ENCODE data around the gene ANKDD1B.

Gene ANKDD1B

DNA sequence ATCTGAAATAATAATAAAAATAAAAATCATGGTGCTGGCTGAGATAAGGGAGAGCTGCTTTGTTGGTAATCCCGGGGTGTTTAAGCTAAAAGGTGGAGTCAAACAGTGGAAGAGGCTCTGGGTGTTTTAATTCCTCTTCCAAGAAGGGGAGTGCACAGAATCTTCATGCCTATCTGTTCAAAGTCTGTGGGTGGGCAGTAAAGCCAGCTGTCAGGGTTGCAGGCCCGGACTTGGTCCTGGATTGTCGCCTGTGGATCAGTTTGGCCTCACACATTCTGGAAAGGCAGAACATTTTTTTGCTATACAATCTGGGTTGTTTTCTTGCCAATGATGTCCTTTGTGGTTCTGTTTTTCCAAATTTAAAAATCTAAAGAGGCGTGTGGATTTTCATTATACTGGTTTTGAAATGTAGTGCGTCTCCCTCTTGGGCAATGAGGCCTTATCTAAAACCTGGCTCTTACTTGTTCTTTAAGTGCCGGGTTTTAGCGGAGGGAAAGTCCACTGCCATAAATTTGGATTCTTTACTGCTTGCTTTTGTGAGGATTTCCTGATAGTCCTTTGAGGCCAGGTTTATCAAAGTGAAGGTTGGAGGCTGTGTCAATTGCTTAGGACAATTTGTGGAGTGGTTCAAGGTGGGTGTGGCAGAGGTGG, 5.8 kb downstream of the ANKDD1B start:
- DNase-seq: no peak

- DNase-seq: no peak
These were observed 6.6 kb downstream of the ANKDD1B start for GRCh38 chr5:75617736-75618352.

DNA sequence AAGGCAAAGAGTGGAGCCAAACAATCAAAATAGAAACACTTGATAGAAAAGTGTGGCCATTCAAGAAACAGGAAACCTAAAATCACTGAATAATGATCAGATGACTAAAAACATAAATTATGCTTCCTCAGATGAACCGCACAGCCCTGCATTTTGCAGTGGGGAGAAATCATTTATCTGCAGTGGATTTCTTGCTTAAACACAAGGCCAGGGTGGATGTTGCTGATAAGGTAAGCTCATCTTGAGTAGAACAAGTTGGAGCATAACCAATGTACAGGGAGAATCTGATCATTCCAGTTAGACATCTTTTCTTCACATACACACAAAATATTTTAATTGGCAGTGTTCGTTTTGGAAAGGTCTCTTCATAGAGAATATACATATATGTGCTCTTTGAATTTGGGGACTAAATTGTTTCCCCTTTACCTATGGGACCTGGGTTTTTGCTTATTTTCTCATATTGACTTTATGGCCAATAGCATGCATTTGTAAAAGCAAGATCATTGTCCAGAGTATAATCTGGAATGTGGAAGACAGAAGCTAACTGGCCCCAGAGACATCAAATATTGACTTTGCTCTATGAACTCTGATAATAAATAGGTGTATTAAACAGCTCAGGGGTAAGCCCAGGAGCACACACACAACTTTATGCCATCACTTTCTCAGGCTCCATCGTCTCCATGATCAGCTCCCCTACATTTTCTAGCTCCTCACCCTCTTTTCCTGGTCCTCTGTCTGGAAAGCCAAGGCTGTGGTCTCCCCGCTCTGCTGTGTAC, 9.1 kb downstream of the ANKDD1B start:
- peak; percentile 57 for DNase-seq

GRCh38 chr5:75622564-75622963, 11.3 kb downstream of the ANKDD1B start:
- no peak for DNase-seq

GRCh38 chr5:75623846-75624245, 12.6 kb downstream of the ANKDD1B start:
- DNase-seq: no peak

- no peak for DNase-seq
These were observed 15.7 kb downstream of the ANKDD1B start for GRCh38 chr5:75626959-75627358.

DNA sequence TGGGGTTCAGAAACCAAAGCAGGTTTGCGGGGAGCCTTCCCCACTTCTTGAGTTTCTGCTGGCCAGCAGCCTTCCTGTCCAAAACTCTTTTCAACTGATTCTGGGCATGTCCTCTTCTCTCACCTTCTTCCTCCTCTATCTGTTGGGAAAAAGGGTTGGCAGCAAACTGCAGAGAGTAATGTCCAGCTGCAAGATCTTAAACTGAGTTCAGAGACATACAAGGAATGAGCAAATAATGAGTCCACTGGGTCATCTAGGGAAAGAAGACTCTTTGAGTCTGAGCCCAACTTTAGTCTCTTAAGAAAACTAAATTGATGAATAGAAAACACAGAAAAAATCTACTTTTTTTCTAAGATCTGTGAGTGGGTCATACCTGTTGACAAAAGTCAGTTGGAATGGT, 16.5 kb downstream of the ANKDD1B start:
- no peak for DNase-seq

GRCh38 chr5:75630875-75631274, 19.6 kb downstream of the ANKDD1B start:
- no peak for DNase-seq

DNA sequence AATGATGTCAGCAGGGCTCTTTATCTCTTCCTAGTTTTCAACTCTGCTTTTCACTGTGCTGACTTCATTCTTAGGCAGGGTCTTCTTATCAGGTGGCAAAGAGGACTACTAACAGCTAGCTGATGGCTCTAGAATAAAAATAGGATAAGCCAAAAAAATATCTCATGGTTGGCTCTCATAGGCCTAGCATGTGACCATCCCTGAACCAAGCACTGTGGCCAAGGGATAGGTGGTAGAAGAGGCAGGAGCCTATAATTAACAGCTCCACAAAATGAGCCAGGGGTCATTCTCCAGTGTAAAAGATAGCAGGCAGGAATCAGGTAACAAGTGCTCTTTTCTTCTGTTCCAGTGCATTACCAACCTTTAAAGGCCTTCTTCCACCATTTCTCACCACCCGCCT, 21.1 kb downstream of the ANKDD1B start:
- no peak for DNase-seq

DNA sequence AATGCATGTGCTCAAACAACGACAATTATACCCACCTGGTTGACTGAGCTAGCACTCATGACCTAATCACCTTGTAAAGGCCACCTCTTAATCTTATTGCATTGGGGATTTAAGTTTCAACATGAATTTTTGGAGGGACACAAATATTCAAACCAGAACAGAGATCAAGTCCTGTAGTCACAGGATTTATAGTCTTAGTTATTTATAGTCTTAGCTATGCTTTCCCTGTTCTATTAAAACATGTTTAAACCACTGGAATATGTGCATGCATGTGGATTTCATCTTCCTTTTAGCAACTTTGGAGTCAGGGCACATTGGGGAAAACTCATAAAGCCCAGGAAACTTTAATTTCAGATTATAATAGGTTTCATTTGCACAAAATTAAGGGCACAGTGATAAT, 26.7 kb downstream of the ANKDD1B start:
- DNase-seq: no peak

GRCh38 chr5:75639535-75640311, 28.5 kb downstream of the ANKDD1B start:
- DNase-seq: no peak

DNA sequence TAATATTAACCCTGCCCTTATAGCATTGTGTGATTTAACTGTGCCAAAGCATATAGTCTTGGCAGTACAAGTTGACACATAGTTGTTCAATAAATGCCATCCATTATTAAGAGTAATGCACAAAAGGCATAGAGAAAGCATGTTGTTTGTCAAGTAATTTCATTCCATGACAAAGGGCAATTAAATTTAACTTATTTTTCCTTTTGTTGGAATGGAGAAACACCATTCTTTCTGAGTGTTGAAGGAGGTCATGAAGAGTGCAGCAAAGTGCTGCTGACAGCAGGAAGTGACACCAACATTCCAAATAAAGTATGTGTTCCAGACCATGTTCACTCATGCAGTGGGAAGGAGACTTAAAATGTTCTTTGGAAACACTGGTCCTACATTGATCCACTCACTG, 29.1 kb downstream of the ANKDD1B start:
- DNase-seq: no peak

- no peak for DNase-seq
These were observed 29.6 kb downstream of the ANKDD1B start for GRCh38 chr5:75640826-75641225.

DNA sequence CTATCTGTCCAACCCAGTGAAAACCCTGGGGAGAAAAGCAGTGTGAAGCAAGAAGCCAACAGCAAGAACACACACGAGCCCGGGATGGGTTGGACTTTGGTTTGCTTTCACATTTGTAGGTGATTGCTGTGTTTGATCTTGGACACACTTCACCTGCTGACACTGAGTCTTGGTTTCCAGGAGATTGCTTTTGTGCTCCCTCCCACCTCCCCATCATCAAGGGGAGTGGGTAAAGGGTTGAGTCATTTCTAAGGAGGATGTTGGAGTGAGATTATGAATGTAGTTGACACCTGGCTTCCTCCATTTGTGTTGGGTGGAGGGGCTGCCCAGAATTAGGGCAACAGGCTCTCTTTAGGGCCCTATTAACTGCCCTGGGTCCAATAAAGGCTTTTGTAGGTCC, 37.5 kb downstream of the ANKDD1B start:
- DNase-seq: no peak

GRCh38 chr5:75651575-75652238, 40.5 kb downstream of the ANKDD1B start:
- DNase-seq: no peak

DNA sequence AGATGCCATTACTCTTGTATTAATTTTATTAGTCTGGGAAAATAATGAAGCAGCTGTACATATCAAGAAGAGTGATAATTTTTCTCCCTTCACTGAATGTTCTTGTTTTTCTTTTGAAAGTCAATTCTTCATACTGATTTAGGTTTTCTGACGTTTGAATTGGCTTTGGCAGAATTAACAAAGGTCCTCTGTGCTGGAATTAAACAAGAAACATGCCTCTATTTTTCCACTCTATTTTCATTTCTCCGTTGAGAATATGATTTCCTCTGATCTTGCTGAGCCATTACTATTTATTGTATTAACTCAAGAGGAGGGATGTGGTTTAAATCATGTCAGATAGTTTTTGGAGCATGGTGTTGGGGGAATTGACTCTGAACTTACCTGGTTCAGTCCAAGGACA, 42.3 kb downstream of the ANKDD1B start:
- DNase-seq: no peak

DNA sequence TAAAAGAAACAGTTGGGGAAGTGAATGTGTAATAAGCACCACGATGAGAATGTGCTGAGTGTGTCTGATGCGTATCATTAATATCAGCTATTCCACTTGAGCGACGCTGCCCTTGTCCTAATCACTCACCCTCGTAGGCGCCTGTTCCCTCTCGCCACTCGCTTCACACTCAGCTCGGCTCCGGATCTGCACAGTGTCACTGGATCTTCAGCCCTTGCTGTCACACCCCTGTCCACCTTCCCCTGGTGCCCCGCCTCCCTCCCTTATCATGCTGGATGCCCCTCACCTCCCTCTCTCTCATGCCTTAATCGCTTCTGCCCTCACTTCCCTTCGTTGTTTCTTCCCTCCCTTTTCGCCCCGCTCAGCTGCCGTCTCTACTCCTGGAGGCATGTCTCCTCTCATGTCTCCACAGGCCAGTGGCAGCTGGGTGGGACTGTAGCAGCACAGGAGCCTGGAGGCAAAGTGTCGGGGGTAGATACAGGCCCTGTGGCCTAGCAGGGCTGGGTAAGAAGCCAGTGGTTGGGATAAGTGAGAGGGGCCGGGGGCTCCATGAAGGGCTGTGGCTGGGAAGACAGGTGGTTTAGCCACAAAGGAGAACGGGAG, 43.5 kb downstream of the ANKDD1B start:
- no peak for DNase-seq

DNA sequence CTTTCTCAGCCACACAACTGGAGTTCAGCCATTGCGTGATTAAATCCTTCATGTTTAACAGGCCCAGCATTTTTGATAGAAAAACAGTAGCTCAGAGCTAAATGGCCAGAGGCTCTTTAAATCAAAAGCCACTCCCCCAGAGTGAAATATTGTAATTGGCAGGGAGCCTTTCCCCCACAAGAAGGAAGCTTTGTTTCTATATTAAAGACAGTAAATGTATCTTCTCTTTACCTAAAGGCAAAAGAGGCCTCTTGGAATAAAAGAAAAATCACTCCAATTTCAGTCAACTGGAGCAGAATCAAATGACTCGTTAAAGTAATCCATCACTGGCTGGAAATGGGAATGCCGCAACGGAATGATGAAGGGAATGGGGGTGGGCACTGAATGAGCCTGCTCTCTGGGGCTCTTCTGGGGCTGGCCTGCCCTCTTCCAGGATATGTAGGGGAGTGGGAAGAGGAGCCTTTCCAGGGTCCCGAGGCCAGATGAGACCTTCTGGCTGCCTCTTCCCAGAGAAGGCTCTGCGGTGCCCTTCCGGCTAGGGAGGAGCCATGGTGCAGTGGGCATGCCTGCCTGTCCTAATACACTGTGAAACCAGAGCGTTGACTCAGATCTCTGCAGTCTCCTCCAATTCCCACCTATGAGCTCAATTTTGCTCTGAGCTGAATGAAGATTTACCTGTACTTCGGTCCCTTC, 45.2 kb downstream of the ANKDD1B start:
- DNase-seq: no peak

DNA sequence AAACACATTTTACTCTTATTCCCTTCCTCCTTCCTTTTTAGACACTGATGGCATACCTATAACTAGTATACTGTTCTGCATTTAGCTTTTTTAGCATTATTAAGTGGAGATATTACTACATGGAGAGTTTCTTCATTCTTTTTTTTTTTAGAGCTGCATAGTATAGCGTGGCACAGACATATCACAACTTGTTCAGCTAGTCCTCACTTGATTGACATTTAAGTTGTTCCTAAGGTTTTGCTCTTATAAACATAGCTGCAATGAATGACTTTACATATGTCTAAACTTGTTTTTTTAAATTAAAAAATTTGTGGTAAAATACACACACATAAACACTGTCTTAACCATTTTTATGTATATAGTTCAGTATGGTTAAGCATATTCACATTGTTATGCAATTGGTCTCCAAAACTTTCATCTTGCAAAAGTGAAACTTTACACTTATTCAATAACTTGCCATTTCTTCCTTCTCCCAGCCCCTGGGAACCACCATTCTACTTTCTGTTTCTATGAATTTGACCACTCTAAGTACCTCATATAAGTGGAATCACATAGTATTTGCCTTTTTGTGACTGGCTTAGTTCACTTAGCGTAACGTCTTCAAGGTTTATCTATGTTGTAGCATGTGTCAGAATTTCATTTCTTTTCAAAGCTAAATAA, 48.7 kb downstream of the ANKDD1B start:
- DNase-seq: no peak

GRCh38 chr5:75660678-75661465, 49.6 kb downstream of the ANKDD1B start:
- no peak for DNase-seq
